Measurements from ENCODE around the gene GATAD2A. TPM values are rescaled to one million over a fixed set of nuclear protein-coding genes. Genes with fewer than 3 reads are reported as not detected.

The GATAD2A gene
- total RNA-seq, 2 donors from 2014 or later = 27.7 to 32.9 TPM

GRCh38 chr19:19381007-19381926 lies 24.2 kb upstream of the GATAD2A start:
- no peak overlapping the region for H3K4me3 ChIP-seq
- no peaks in the 10 kb centered on the region for H3K9me3 ChIP-seq
- H3K36me3 ChIP-seq = no peaks in the 10 kb centered on the region
- DNase-seq (ENCODE audit: low spot score) = no peak
- no peak overlapping the region for H3K27ac ChIP-seq
- no peaks in the 10 kb centered on the region for H3K27me3 ChIP-seq
- no peak for TF ChIP-seq CTCF (IDR thresholded peaks at IDR 0.05)
- peaks cover 0 to 27% of the 10 kb centered on the region in 2 donors for H3K4me1 ChIP-seq

GRCh38 chr19:19382118-19382517 lies 23.4 kb upstream of the GATAD2A start:
- TF ChIP-seq CTCF (IDR thresholded peaks at IDR 0.05) = no peak
- no peaks in the 10 kb centered on the region for H3K27me3 ChIP-seq
- DNase-seq (ENCODE audit: low spot score) = no peak
- H3K4me3 ChIP-seq = no peak overlapping the region
- no peaks in the 10 kb centered on the region for H3K9me3 ChIP-seq
- H3K36me3 ChIP-seq = no peaks in the 10 kb centered on the region
- H3K27ac ChIP-seq = no peak overlapping the region
- H3K4me1 ChIP-seq = peaks cover 0 to 35% of the 10 kb centered on the region in 2 donors

GRCh38 chr19:19384486-19384885 lies 21.0 kb upstream of the GATAD2A start:
- no peak for DNase-seq (ENCODE audit: low spot score)

GRCh38 chr19:19385131-19385895 lies 20.2 kb upstream of the GATAD2A start:
- H3K4me1 ChIP-seq = peaks cover 0 to 42% of the 10 kb centered on the region in 2 donors
- no peaks in the 10 kb centered on the region for H3K36me3 ChIP-seq
- no peaks in the 10 kb centered on the region for H3K9me3 ChIP-seq
- H3K27me3 ChIP-seq = no peaks in the 10 kb centered on the region
- peak in 1 of 2 donors; percentile 48 for TF ChIP-seq CTCF (IDR thresholded peaks at IDR 0.05)
- peak overlapping the region; percentile 89 to 98 for H3K4me3 ChIP-seq
- H3K27ac ChIP-seq = peak overlapping the region; percentile 78 to 83
- DNase-seq (ENCODE audit: low spot score) = peak; percentile 100

More at GRCh38 chr19:19384486-19384885, 21.0 kb upstream of the GATAD2A start:
- Histone ChIP-seq H3K4me3 (peak overlapping the region; percentile 49 to 89), H3K27me3 (no peaks in the 10 kb centered on the region), H3K4me1 (peaks cover 0 to 41% of the 10 kb centered on the region in 2 donors), H3K36me3 (no peaks in the 10 kb centered on the region), H3K27ac (peak overlapping the region in 1 of 2 donors; percentile 83), H3K9me3 (no peaks in the 10 kb centered on the region)
- TF ChIP-seq CTCF (IDR thresholded peaks at IDR 0.05) = no peak

- no peak for TF ChIP-seq CTCF (IDR thresholded peaks at IDR 0.05)
- H3K9me3 ChIP-seq = no peaks in the 10 kb centered on the region
- no peaks in the 10 kb centered on the region for H3K27me3 ChIP-seq
- peak overlapping the region; percentile 89 to 98 for H3K4me3 ChIP-seq
- DNase-seq (ENCODE audit: low spot score) = no peak
- peak overlapping the region; percentile 78 to 81 for H3K27ac ChIP-seq
- no peaks in the 10 kb centered on the region for H3K36me3 ChIP-seq
- H3K4me1 ChIP-seq = peaks cover 0 to 42% of the 10 kb centered on the region in 2 donors
Observed at GRCh38 chr19:19385896-19386869, 19.3 kb upstream of the GATAD2A start.
